Astrocyte (in vitro differentiated cells and primary cell): ENCODE data around the gene LRRD1. TPM values are rescaled to one million over a fixed set of nuclear protein-coding genes. Genes with fewer than 3 reads are reported as not detected.

ENCODE experiments used
- DNase-seq: peaks from one replicate; pipeline ENCODE4 v3.0.0-alpha.2; 2010; ENCODE audit warnings: low read depth
- FAIRE-seq: peaks from 2 replicates; lab custom pipeline; 2011; peaks lifted over from hg19 to GRCh38; lab: Jason Lieb, UNC
- H2AFZ ChIP-seq: 2 replicates; pipeline ENCODE4 v1.6.0; 2012; ENCODE audit warnings: low read depth, low read length, inconsistent platforms
- H3K27ac ChIP-seq: 2 replicates; pipeline ENCODE4 v1.5.1; 2011; ENCODE audit warnings: low read depth, low read length, inconsistent platforms
- H3K27me3 ChIP-seq: 2 replicates; pipeline ENCODE4 v1.6.0; 2011; ENCODE audit warnings: low read length, inconsistent platforms; ENCODE audit not compliant: insufficient read depth
- H3K36me3 ChIP-seq: 2 replicates; pipeline ENCODE4 v1.5.1; 2011; ENCODE audit warnings: low read length, inconsistent platforms; ENCODE audit not compliant: insufficient read depth
- H3K4me1 ChIP-seq: 2 replicates; pipeline ENCODE4 v1.5.1; 2011; ENCODE audit warnings: low read length, inconsistent platforms; ENCODE audit not compliant: insufficient read depth
- H3K4me2 ChIP-seq: 2 replicates; pipeline ENCODE4 v1.6.0; 2012; ENCODE audit warnings: low read length, inconsistent platforms
- H3K4me3 ChIP-seq: 2 replicates; pipeline ENCODE4 v1.5.1; 2011; ENCODE audit warnings: low read depth, mild to moderate bottlenecking, low read length, inconsistent platforms; ENCODE audit not compliant: insufficient read depth
- H3K79me2 ChIP-seq: 2 replicates; pipeline ENCODE4 v1.6.0; 2012; ENCODE audit warnings: mild to moderate bottlenecking, low read length, inconsistent platforms; ENCODE audit not compliant: insufficient read depth
- H3K9ac ChIP-seq: 2 replicates; pipeline ENCODE4 v1.6.0; 2012; ENCODE audit warnings: mild to moderate bottlenecking, low read length, inconsistent platforms
- H3K9me3 ChIP-seq: 2 replicates; pipeline ENCODE4 v1.5.1; 2012; ENCODE audit warnings: low read depth, mild to moderate bottlenecking, low read length, inconsistent platforms; ENCODE audit not compliant: insufficient read depth
- H4K20me1 ChIP-seq: 2 replicates; pipeline ENCODE4 v1.6.0; 2012; ENCODE audit warnings: low read length, inconsistent platforms; ENCODE audit not compliant: insufficient read depth
- H3K27ac Mint-ChIP-seq: one replicate; pipeline ENCODE4 v1.8.0; 2021; ENCODE audit warnings: mild to moderate bottlenecking, mixed read lengths; ENCODE audit not compliant: unreplicated experiment
- H3K27me3 Mint-ChIP-seq: one replicate; pipeline ENCODE4 v1.8.0; 2021; ENCODE audit warnings: low read depth, mixed read lengths; ENCODE audit not compliant: unreplicated experiment
- H3K36me3 Mint-ChIP-seq: one replicate; pipeline ENCODE4 v1.8.0; 2021; ENCODE audit warnings: low read depth, mixed read lengths; ENCODE audit not compliant: unreplicated experiment
- H3K4me1 Mint-ChIP-seq: one replicate; pipeline ENCODE4 v1.8.0; 2021; ENCODE audit warnings: low read depth, mixed read lengths; ENCODE audit not compliant: unreplicated experiment
- H3K4me3 Mint-ChIP-seq: one replicate; pipeline ENCODE4 v1.8.0; 2021; ENCODE audit warnings: mild to moderate bottlenecking, moderate library complexity, mixed read lengths; ENCODE audit not compliant: unreplicated experiment
- H3K9me3 Mint-ChIP-seq: one replicate; pipeline ENCODE4 v1.8.0; 2021; ENCODE audit warnings: mild to moderate bottlenecking, mixed read lengths; ENCODE audit not compliant: unreplicated experiment
- CTCF ChIP-seq: IDR thresholded peaks from 2 replicates; pipeline ENCODE4 v1.5.1; 2011; ENCODE audit warnings: low read depth, mild to moderate bottlenecking, inconsistent platforms, low read length, moderate library complexity; ENCODE audit not compliant: insufficient read depth
- EZH2 ChIP-seq: IDR thresholded peaks from 2 replicates; pipeline ENCODE4 v1.6.1; 2012; ENCODE audit warnings: mild to moderate bottlenecking, low read length, inconsistent platforms; ENCODE audit not compliant: insufficient read depth
- microRNA-seq: library from miRNA; unstranded; fragments of <30 nt; microRNA quantifications from one replicate; pipeline ENCODE4 v1.2.0, GENCODE V29; 2020
- total RNA-seq: library from RNA; stranded (reverse); gene quantifications from 2 replicates; pipeline ENCODE4 v1.2.1, GENCODE V29; 2021

The LRRD1 gene
- total RNA-seq, 1 donor from 2014 or later = 0.27 TPM

GRCh38 chr7:92100534-92100933 lies 78.4 kb downstream of the LRRD1 start:
- Histone ChIP-seq H3K27ac (no peak overlapping the region), H3K9ac (no peak overlapping the region)

GRCh38 chr7:92095380-92095779 lies 83.6 kb downstream of the LRRD1 start:
- H3K27ac ChIP-seq = no peak overlapping the region
- Mint-ChIP-seq H3K27ac (no peak overlapping the region), H3K36me3 (peaks cover 15% of the 10 kb centered on the region), H3K9me3 (no peaks in the 10 kb centered on the region), H3K27me3 (no peaks in the 10 kb centered on the region), H3K4me1 (no peaks in the 10 kb centered on the region), H3K4me3 (no peak overlapping the region)
- H3K4me2 ChIP-seq = no peak overlapping the region
- H2AFZ ChIP-seq = no peak overlapping the region
- H3K27me3 ChIP-seq = no peaks in the 10 kb centered on the region
- no peaks in the 10 kb centered on the region for H3K9me3 ChIP-seq
- FAIRE-seq (no peak), DNase-seq (no peak)
- no peak overlapping the region for H3K9ac ChIP-seq
- no peaks in the 10 kb centered on the region for H3K79me2 ChIP-seq
- peaks cover 42% of the 10 kb centered on the region for H3K36me3 ChIP-seq
- H3K4me1 ChIP-seq = no peaks in the 10 kb centered on the region
- H4K20me1 ChIP-seq = no peaks in the 10 kb centered on the region
- no peak for TF ChIP-seq CTCF
- TF ChIP-seq EZH2 = no peak
- H3K4me3 ChIP-seq = no peak overlapping the region

More at GRCh38 chr7:92100534-92100933, 78.4 kb downstream of the LRRD1 start:
- DNase-seq (no peak), FAIRE-seq (no peak)
- Mint-ChIP-seq H3K27ac (no peak overlapping the region), H3K4me1 (no peaks in the 10 kb centered on the region), H3K9me3 (no peaks in the 10 kb centered on the region), H3K36me3 (peaks cover 12% of the 10 kb centered on the region), H3K27me3 (no peaks in the 10 kb centered on the region), H3K4me3 (no peak overlapping the region)
- no peak overlapping the region for H3K4me3 ChIP-seq
- H3K79me2 ChIP-seq = no peaks in the 10 kb centered on the region
- no peak overlapping the region for H2AFZ ChIP-seq
- no peaks in the 10 kb centered on the region for H3K27me3 ChIP-seq
- TF ChIP-seq EZH2 = no peak
- no peak for TF ChIP-seq CTCF
- H4K20me1 ChIP-seq = no peaks in the 10 kb centered on the region
- no peaks in the 10 kb centered on the region for H3K9me3 ChIP-seq
- H3K36me3 ChIP-seq = peaks cover 41% of the 10 kb centered on the region
- no peaks in the 10 kb centered on the region for H3K4me1 ChIP-seq
- H3K4me2 ChIP-seq = no peak overlapping the region

Small RNAs within 50 kb of the gene (microRNA-seq; reads per million reads assigned to microRNA genes)
- not detected for gene MIR1285-1

Other genes with a start within 250 kb of the LRRD1 start
- gene AKAP9, start 238.3 kb downstream of the LRRD1 start, total RNA-seq = 51.6 and 55.6 TPM in 2 replicates
- 62.9 and 83.9 TPM in 2 replicates for gene CYP51A1, start 44.7 kb downstream of the LRRD1 start, total RNA-seq
- 25.9 and 33.9 TPM in 2 replicates for gene KRIT1, start 66.8 kb upstream of the LRRD1 start, total RNA-seq
- gene ANKIB1, start 66.8 kb upstream of the LRRD1 start, total RNA-seq = 83.3 and 86.1 TPM in 2 replicates